Endothelial cell of umbilical vein (primary cell): ENCODE results near the gene RXFP1. TPM values are rescaled to one million over a fixed set of nuclear protein-coding genes. Genes with fewer than 3 reads are reported as not detected.

Experiments used
- BruUV-seq: library from RNA; stranded (reverse); fragments of 400-500 nt; replicated peaks from 2 replicates; lab custom pipeline; 2021; lab: Mats Ljungman, UMichigan
- CTCF ChIA-PET: fragments of 300-600, 350-600 bp; sonication (Branson Sonifier 250); formaldehyde crosslinking; loops from one replicate; lab custom pipeline; 2021; ENCODE audit warnings: antibody characterized with exemption, inconsistent platforms; lab: Charles Lee
- POLR2A ChIA-PET: fragments of 300-600, 350-600 bp; sonication (Branson Sonifier 250); formaldehyde crosslinking; loops from one replicate; lab custom pipeline; 2021; ENCODE audit warnings: antibody characterized with exemption, inconsistent platforms; lab: Charles Lee
- DNase-seq: peaks from one replicate; pipeline ENCODE4 v3.0.0-alpha.2; 2011; ENCODE audit warnings: low read depth, low spot score
- FAIRE-seq: peaks from 2 replicates; lab custom pipeline; 2011; peaks lifted over from hg19 to GRCh38; lab: Jason Lieb, UNC
- H2AFZ ChIP-seq: 2 replicates; pipeline ENCODE4 v1.6.0; 2012; ENCODE audit warnings: low read depth, low read length, control low read depth, inconsistent platforms
- H3K27ac ChIP-seq: 2 replicates; pipeline ENCODE4 v1.5.1; 2011; ENCODE audit warnings: low read depth, mild to moderate bottlenecking, control low read depth, low read length, moderate library complexity; ENCODE audit not compliant: insufficient read depth
- H3K27me3 ChIP-seq, 2 experiments: 2 replicates each; pipeline versions ENCODE4 v1.6.0 to v1.6.1; 2011; ENCODE audit warnings: low read length in 2 of 2, mixed read lengths in 1 of 2; ENCODE audit not compliant: control insufficient read depth in 2 of 2, insufficient read depth in 2 of 2
- H3K36me3 ChIP-seq, 2 experiments: 2 replicates in 1 of 2; 3 replicates in 1 of 2; pipeline ENCODE4 v1.5.1; 2011; ENCODE audit warnings: low read length in 2 of 2, mild to moderate bottlenecking in 1 of 2, moderate library complexity in 1 of 2; ENCODE audit not compliant: control insufficient read depth in 2 of 2, insufficient read depth in 2 of 2; ENCODE audit errors: extremely low read depth in 1 of 2
- H3K4me1 ChIP-seq: 3 replicates; pipeline ENCODE4 v1.5.1; 2011; ENCODE audit warnings: mild to moderate bottlenecking, low read length; ENCODE audit not compliant: control insufficient read depth, insufficient read depth; ENCODE audit errors: extremely low read depth
- H3K4me2 ChIP-seq: 2 replicates; pipeline ENCODE4 v1.6.1; 2011; ENCODE audit warnings: low read length, control low read depth, mixed read lengths; ENCODE audit not compliant: insufficient read depth
- H3K4me3 ChIP-seq, 3 experiments: fragments of 200-600 bp in 1 of 3; sonication (generic), shearing (Covaris generic) in 1 of 3; replicated peaks in 1 of 3; 2 replicates each; pipeline ENCODE4 v1.5.1; 2011 to 2016; ENCODE audit warnings: control low read depth in 3 of 3, low read length in 3 of 3, mild to moderate bottlenecking in 2 of 3, inconsistent platforms in 1 of 3, low read depth in 1 of 3, moderate library complexity in 1 of 3; ENCODE audit not compliant: insufficient read depth in 1 of 3
- H3K79me2 ChIP-seq: 2 replicates; pipeline ENCODE4 v1.6.0; 2012; ENCODE audit warnings: low read length, inconsistent platforms; ENCODE audit not compliant: control insufficient read depth, insufficient read depth
- H3K9ac ChIP-seq: replicated peaks from 2 replicates; pipeline ENCODE3; 2011; ENCODE audit warnings: low read length, control low read depth; ENCODE audit not compliant: insufficient read depth; ENCODE audit errors: extremely low read depth
- H3K9me1 ChIP-seq: replicated peaks from 3 replicates; pipeline ENCODE4 v1.6.0; 2011; ENCODE audit warnings: mild to moderate bottlenecking, low read length; ENCODE audit not compliant: control insufficient read depth, insufficient read depth; ENCODE audit errors: extremely low read depth
- H3K9me3 ChIP-seq: replicated peaks from 2 replicates; pipeline ENCODE4 v1.5.1; 2012; ENCODE audit warnings: low read length, inconsistent platforms; ENCODE audit not compliant: control insufficient read depth, insufficient read depth
- H4K20me1 ChIP-seq: replicated peaks from 2 replicates; pipeline ENCODE3; 2011; ENCODE audit warnings: mild to moderate bottlenecking, low read length; ENCODE audit not compliant: control insufficient read depth, insufficient read depth; ENCODE audit errors: extremely low read depth
- EZH2 ChIP-seq: IDR thresholded peaks from 2 replicates; pipeline ENCODE4 v1.6.1; 2012; ENCODE audit warnings: borderline replicate concordance, low read depth, mild to moderate bottlenecking, moderate library complexity, low read length, inconsistent platforms; ENCODE audit not compliant: severe bottlenecking
- FOS ChIP-seq: IDR thresholded peaks from 2 replicates; pipeline ENCODE4 v1.6.1; 2011; ENCODE audit warnings: mild to moderate bottlenecking, low read length, moderate library complexity, borderline replicate concordance; ENCODE audit not compliant: insufficient read depth
- GATA2 ChIP-seq: IDR thresholded peaks from 2 replicates; pipeline ENCODE4 v1.7.0; 2011; ENCODE audit warnings: low read depth, mild to moderate bottlenecking, moderate library complexity, mixed read lengths, low read length; ENCODE audit not compliant: insufficient read length, insufficient read depth
- JUN ChIP-seq: IDR thresholded peaks from 2 replicates; pipeline ENCODE4 v1.6.1; 2011; ENCODE audit warnings: borderline replicate concordance, low read depth; ENCODE audit not compliant: insufficient read length, insufficient read depth
- MAX ChIP-seq: IDR thresholded peaks from 2 replicates; pipeline ENCODE4 v1.6.1; 2011; ENCODE audit not compliant: insufficient read depth, insufficient read length
- MYC ChIP-seq: IDR thresholded peaks from one replicate; pipeline ENCODE4 v1.6.1; 2011; ENCODE audit warnings: mild to moderate bottlenecking, low read depth, low read length
- POLR2A ChIP-seq: IDR thresholded peaks from 2 replicates; pipeline ENCODE4 v1.6.1; 2012; ENCODE audit warnings: low read depth, mild to moderate bottlenecking, control low read depth, low read length
- POLR2AphosphoS5 ChIP-seq: IDR thresholded peaks from 2 replicates; pipeline ENCODE4 v1.6.1; 2012; ENCODE audit warnings: low read depth, mild to moderate bottlenecking, control low read depth, low read length, moderate library complexity; ENCODE audit not compliant: insufficient read depth
- dilution Hi-C: fragments of 300-500 bp; cut with MboI; formaldehyde crosslinking; loops from one replicate; pipeline ENCODE4 v1.15.0; 2019; ENCODE audit warnings: low sequenced_read_pairs; ENCODE audit not compliant: extremely low pct_ligation_motif_present
- intact Hi-C: fragments of 100-400 bp; cut with micrococcal nuclease; formaldehyde crosslinking; loops from one replicate; pipeline ENCODE4 v1.10.0; 2022
- polyA plus RNA-seq, 4 experiments: library from polyadenylated mRNA; depleted of rRNA in 3 of 4; stranded (reverse) in 3 of 4; unstranded in 1 of 4; fragments of >200 nt; gene quantifications; 2 replicates each; pipeline versions ENCODE4 v1.2.1 to v1.2.3, GENCODE V29; 2011 to 2012; ENCODE audit warnings: missing spikeins in 1 of 4
- total RNA-seq: library from RNA; stranded (reverse); gene quantifications from 2 replicates; pipeline ENCODE4 v1.2.3, GENCODE V29; 2021
- TF ChIP-seq, protein P1 (sequence below), 2 donors: IDR thresholded peaks; 1 replicate in 1 of 2; 2 replicates in 1 of 2; pipeline ENCODE4 v1.5.1; 2011; ENCODE audit warnings: low read length in 2 of 2, mild to moderate bottlenecking in 2 of 2, moderate library complexity in 2 of 2, control low read depth in 1 of 2, inconsistent platforms in 1 of 2, low read depth in 1 of 2; ENCODE audit not compliant: insufficient read depth in 1 of 2; ENCODE audit errors: extremely low read depth in 1 of 2

Gene RXFP1
- total and polyA plus RNA-seq, 2 donors (not counting 3 experiments of a cell fraction or from before 2014, with no cell fraction given), result not detected

- intact Hi-C loops, result loop anchor here (1.0 kb wide), 3 partner anchors 82 to 236 kb away; no protein-coding TSS in a partner anchor
- H3K9me1 ChIP-seq, result no peaks in the 10 kb centered on the region
- no peaks in the 10 kb centered on the region for H3K27me3 ChIP-seq
- dilution Hi-C loops, result no loop called here
- H3K9me3 ChIP-seq, result no peaks in the 10 kb centered on the region
- ChIA-PET POLR2A (no interaction called here), CTCF (interaction anchor here (0.6 to 4.2 kb wide), 52 partner anchors 9 to 959 kb away, joined by 3 to 50 read pairs (median 4); partner anchors contain the start of gene RXFP1)
- H3K4me2 ChIP-seq, result no peak overlapping the region
- no peaks in the 10 kb centered on the region for H3K79me2 ChIP-seq
- no peaks in the 10 kb centered on the region for H3K36me3 ChIP-seq
- peak; percentile 57 for DNase-seq
- H3K9ac ChIP-seq, result no peak overlapping the region
- BruUV-seq, result no TSS peak
- TF ChIP-seq EZH2, result no peak
- TF ChIP-seq, protein P1, sequence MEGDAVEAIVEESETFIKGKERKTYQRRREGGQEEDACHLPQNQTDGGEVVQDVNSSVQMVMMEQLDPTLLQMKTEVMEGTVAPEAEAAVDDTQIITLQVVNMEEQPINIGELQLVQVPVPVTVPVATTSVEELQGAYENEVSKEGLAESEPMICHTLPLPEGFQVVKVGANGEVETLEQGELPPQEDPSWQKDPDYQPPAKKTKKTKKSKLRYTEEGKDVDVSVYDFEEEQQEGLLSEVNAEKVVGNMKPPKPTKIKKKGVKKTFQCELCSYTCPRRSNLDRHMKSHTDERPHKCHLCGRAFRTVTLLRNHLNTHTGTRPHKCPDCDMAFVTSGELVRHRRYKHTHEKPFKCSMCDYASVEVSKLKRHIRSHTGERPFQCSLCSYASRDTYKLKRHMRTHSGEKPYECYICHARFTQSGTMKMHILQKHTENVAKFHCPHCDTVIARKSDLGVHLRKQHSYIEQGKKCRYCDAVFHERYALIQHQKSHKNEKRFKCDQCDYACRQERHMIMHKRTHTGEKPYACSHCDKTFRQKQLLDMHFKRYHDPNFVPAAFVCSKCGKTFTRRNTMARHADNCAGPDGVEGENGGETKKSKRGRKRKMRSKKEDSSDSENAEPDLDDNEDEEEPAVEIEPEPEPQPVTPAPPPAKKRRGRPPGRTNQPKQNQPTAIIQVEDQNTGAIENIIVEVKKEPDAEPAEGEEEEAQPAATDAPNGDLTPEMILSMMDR (IDR thresholded peaks at IDR 0.05; ENCODE audit: extremely low read depth in 1 of 2, insufficient read depth in 1 of 2, low read depth in 1 of 2, low read length in 2 of 2), result peak; percentile 58 to 79
- peak; percentile 73 for FAIRE-seq
- H2AFZ ChIP-seq, result no peak overlapping the region
- no peak overlapping the region for H3K27ac ChIP-seq
- H3K4me1 ChIP-seq, result no peaks in the 10 kb centered on the region
- H4K20me1 ChIP-seq, result no peaks in the 10 kb centered on the region
- no peak overlapping the region for H3K4me3 ChIP-seq
These were observed 25.5 kb upstream of the RXFP1 start for GRCh38 chr4:158496030-158496741.

DNA sequence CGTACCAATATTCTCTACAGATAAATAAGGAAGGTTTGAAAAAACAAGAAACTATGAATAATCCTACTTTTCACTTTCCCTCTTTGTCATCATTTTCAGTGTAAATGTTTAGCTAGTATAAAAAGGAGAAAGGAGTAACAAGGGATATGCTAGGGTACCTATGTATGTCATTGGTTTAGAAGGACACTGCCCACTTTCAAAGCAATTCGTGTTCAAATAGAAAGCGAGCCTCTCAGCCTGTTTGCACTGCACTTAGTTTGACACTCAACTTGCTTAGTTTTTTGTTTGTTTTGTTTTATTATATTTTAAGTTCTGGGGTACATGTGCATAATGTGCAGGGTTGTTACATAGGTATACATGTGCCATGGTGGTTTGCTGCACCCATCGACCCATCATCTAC lies 21.6 kb upstream of the RXFP1 start:
- DNase-seq (no peak), FAIRE-seq (no peak)
- Histone ChIP-seq H3K27ac (no peak overlapping the region), H3K4me2 (no peak overlapping the region), H4K20me1 (no peaks in the 10 kb centered on the region), H3K9me1 (no peaks in the 10 kb centered on the region), H3K4me1 (no peaks in the 10 kb centered on the region), H3K9me3 (no peaks in the 10 kb centered on the region), H3K9ac (no peak overlapping the region), H3K79me2 (no peaks in the 10 kb centered on the region), H3K36me3 (no peaks in the 10 kb centered on the region), H2AFZ (no peak overlapping the region), H3K4me3 (no peak overlapping the region), H3K27me3 (no peaks in the 10 kb centered on the region)
- TF ChIP-seq, protein P1 (IDR thresholded peaks at IDR 0.05; ENCODE audit: extremely low read depth in 1 of 2, insufficient read depth in 1 of 2, low read depth in 1 of 2, low read length in 2 of 2), result no peak
- TF ChIP-seq MYC (no peak), MAX (no peak), GATA2 (no peak), EZH2 (no peak), POLR2AphosphoS5 (no peak), JUN (no peak), FOS (no peak), POLR2A (no peak)
- intact Hi-C loops, result no loop called here
- POLR2A ChIA-PET, result no interaction called here
- CTCF ChIA-PET, result interaction anchor here (0.6 kb wide), 1 partner anchor 917 kb away, joined by 3 read pairs; no protein-coding TSS in a partner anchor
- dilution Hi-C loops, result no loop called here
- BruUV-seq, result no TSS peak
